Stimulated activated CD4-positive, alpha-beta T cell treated with anti-CD3 and anti-CD28 coated beads, TNF-alpha, amount 100 ng/mL, for 24 hours (primary cell): ENCODE results near the gene FGF12.

Experiments used
- DNase-seq, 3 experiments: peaks; one replicate each; pipeline ENCODE4 v3.0.0-alpha.2; 2020; ENCODE audit warnings: low read depth in 3 of 3

Gene FGF12

DNA sequence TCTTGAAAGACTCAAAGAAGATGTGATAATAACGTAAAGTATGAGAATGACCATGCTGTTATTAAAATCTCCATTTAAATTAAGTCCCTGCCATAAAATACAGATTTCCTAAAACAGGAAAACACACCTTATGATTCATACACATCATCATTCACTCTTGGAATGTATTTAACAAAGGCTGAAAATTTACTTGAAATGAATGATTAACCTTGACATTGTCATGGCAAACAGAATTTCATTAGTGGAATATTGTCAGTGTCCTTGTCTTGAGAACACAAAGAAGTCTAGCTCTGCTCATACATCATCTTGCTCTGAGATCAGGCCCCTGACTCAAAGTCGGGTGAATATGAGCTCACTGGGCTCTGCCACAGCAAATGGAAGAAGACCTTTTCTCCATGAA is 313.9 kb downstream of the FGF12 start:
- no peak for DNase-seq

GRCh38 chr3:192410684-192410960 is 316.7 kb downstream of the FGF12 start:
- no peak for DNase-seq

DNA sequence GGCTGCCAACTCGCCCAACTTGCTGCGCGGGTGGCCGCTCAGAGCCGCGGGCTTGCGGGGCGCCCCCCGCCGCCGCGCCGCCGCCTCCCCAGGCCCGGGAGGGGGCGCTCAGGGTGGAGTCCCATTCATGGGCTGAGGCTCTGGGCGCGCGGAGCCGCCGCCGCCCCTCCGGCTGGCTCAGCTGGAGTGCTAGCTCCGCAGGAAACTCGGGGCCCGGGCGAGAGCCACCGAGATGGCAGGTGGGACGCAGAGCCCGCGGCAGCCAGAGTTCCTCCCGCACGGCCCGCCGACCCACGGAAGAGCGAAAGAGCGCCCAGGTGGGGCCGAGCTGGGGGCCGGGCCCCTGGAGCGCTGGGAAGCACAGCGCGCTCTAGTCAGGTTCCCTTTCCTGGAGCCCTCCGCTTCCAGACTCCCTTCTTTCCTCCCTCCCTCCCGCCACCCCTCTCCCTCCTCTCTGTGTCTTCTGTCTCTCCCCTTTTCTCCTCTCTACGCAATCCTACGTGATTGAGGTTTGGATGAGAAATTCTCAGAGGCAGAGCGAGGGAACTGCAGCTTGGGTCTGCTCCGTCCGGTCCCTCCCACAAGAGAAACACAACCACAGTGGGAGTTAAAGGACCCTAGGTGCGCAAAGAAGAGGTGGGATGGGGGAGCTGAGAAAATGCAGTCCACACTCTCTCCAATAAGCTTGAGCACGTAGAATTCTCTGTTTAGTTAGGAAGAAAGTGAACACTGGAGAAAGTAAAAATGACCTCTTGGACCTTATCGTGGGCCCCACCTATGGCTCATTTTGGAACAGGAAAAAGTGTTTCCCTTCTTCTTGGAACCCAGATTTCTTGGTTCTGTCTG is 317.3 kb downstream of the FGF12 start:
- DNase-seq: no peak

DNA sequence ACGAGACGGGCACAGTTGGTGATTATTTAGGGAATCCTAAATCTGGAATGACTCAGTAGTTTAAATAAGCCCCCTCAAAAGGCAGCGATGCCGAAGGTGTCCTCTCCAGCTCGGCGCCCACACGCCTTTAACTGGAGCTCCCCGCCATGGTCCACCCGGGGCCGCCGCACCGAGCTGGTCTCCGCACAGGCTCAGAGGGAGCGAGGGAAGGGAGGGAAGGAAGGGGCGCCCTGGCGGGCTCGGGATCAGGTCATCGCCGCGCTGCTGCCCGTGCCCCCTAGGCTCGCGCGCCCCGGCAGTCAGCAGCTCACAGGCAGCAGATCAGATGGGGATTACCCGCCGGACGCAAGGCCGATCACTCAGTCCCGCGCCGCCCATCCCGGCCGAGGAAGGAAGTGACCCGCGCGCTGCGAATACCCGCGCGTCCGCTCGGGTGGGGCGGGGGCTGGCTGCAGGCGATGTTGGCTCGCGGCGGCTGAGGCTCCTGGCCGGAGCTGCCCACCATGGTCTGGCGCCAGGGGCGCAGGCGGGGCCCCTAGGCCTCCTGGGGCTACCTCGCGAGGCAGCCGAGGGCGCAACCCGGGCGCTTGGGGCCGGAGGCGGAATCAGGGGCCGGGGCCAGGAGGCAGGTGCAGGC is 318.0 kb downstream of the FGF12 start:
- no peak for DNase-seq

GRCh38 chr3:192408647-192409200 is 318.6 kb downstream of the FGF12 start:
- DNase-seq: no peak

DNA sequence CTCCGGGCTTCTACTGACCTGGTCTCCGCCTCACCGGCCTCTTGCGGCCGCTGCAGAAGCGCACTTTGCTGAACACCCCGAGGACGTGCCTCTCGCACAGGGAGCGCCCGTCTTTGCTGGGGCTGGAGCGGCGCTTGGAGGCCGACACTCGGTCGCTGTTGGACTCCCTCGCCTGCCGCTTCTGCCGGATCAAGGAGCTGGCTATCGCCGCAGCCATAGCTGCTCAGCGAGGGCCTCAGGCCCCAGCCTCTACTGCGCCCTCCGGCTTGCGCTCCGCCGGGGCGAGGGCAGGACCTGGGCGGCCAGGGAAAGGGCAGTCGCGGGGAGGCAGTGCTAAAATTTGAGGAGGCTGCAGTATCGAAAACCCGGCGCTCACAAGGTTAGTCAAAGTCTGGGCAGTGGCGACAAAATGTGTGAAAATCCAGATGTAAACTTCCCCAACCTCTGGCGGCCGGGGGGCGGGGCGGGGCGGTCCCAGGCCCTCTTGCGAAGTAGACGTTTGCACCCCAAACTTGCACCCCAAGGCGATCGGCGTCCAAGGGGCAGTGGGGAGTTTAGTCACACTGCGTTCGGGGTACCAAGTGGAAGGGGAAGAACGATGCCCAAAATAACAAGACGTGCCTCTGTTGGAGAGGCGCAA is 319.2 kb downstream of the FGF12 start:
- DNase-seq: no peak

DNA sequence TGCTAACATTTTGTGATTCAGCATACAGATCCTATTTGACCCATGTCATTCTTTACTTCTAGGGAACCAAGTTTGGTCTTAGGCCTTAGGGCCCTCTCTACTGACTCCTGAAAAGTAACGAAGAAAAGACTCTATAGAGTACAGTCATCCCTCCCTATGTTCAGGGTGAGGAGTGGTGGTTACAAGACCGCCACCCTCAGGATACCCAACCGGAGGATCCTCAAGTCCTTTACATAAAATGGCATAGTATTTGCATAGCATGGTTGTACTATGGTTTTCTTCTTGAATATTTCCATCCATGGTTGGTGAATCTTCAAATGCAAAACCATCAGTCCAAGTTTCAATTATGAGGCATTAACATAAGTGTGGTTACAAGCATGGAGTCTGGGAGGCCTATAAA is 327.6 kb downstream of the FGF12 start:
- DNase-seq: no peak

DNA sequence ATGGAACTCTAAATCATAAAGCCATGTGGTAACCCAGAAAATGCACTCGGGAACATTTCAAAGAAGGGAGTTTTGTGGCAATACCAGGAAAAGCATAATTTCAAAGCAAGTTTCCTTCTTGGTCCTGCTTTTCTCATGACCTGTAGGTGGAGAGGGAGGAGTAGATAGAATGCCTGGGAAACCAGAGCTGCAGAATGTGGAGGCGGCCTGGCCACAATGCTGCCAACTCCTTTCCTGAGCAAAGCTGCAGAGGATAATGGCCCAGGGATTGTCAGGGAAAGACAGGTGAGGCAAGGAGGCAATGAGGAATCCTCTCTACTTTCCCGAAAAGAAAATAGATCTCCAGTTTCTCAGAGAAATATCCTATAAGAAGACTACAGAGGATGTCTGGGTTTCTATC is 330.3 kb downstream of the FGF12 start:
- no peak for DNase-seq

GRCh38 chr3:192395506-192395905 is 331.8 kb downstream of the FGF12 start:
- DNase-seq: no peak

DNA sequence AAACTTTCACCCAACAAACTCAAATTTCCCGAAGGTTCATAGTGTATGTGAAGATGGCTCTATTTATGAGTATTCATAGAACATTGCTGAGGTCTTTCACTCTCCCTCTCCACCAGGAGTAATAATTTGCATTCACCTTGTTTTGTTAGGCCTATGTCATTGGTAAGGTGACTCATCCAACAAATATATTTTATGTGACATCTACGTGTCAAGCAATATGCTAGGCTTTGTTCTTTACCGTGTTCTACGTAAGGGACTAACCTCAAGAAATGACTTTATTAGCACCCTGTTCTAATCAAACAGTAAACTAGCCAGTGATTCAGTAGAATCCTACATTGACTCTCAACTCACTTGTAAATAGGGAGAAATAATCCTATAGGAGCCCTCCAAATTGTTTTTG is 334.4 kb downstream of the FGF12 start:
- no peak for DNase-seq

DNA sequence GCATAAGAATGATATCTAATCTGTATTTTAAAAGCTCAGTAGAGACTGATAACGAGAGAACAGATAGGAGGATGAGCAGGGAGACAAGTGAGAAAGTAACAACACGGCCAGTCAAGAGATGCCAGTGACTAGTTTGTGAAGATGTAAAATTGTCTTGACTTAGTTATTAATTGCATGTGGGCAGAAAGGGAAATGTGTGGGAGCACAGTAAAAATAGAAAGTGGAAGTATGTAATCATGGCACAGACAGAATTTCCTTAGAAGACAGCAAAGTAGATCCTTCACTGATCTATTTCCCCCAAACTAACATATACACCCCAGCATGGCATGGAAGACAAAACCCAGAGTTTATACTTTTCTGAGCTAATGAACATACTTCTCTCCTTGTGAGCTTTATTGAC is 344.5 kb downstream of the FGF12 start:
- no peak for DNase-seq

- DNase-seq: no peak
These were observed 353.8 kb downstream of the FGF12 start for GRCh38 chr3:192373586-192373985.

DNA sequence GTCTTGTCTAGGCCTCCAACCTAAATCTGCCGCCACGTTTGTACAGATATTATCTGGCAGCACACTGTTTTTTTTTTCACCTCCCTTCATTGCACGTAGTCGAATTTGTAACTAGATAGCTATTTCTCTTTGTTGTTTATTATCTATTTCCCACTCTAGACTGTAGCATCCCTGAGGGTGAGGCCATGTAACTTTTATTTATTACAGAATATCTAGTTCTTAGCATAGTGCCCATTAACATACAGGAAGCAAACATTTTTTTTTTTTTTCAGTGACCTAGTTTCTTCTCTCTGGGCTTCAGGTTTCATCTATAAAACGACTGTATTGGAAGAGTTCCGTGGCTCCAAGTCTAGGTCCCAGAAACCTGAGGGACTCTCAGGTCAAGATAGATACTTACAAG is 354.3 kb downstream of the FGF12 start:
- no peak for DNase-seq

- DNase-seq: no peak
These were observed 354.7 kb downstream of the FGF12 start for GRCh38 chr3:192372616-192373015.

- no peak for DNase-seq
These were observed 355.4 kb downstream of the FGF12 start for GRCh38 chr3:192371870-192372400.

DNA sequence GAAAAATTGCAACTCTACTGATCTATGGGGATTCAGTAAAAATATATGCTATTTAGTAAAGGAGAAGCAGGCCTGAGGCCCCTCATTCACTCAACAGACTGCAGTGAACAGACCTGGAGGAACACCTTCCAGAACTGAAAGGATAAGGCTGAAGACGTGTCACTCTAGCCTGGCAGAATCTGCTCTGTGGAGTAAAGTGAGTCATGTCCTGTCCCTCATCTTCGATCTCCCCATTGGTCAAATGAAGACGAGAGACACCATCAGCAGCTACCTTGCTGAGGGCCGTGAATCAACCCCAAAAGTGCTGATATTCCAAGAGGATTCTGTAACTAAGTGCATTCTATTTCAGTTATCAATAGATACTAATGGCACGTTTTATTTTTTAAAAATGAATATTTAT is 359.7 kb downstream of the FGF12 start:
- no peak for DNase-seq

GRCh38 chr3:192366916-192367315 is 360.4 kb downstream of the FGF12 start:
- DNase-seq: no peak

- DNase-seq: no peak
These were observed 361.8 kb downstream of the FGF12 start for GRCh38 chr3:192365571-192365970.

DNA sequence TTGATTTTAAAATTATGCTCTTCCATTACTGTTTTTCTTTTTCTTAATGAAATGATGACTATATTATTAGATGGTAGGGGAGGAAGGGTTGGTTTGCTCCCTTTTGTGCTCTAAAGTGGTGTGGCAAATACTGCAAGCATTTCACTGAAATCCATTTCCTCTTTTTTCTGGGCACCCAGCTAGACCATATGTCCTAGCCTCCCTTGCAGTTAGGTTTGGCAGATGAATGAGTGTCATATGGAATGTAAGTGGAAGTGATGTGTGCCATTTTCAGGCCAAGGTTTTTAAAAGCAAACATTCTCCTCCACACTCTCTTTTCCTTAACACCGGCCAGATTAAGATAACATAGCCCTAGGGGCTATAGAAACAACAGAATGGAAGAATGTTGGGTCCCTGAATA is 363.0 kb downstream of the FGF12 start:
- no peak for DNase-seq

DNA sequence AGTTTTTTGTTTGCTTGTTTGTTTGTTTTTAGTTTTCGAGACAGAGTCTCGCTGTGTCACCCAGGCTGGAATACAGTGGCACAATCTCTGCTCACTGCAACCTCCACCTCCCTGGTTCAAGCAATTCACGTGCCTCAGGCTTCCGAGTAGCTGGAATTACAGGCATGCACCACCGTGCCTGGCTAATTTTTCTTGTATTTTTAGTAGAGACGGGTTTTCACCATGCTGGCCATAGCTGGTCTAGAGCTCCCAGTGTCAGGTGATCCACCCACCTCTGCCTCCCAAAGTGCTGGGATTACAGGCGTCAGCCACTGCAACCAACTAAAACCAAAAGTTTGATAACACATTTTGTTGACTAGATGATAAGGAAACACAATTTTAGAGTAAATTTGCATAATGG is 372.7 kb downstream of the FGF12 start:
- DNase-seq: no peak

DNA sequence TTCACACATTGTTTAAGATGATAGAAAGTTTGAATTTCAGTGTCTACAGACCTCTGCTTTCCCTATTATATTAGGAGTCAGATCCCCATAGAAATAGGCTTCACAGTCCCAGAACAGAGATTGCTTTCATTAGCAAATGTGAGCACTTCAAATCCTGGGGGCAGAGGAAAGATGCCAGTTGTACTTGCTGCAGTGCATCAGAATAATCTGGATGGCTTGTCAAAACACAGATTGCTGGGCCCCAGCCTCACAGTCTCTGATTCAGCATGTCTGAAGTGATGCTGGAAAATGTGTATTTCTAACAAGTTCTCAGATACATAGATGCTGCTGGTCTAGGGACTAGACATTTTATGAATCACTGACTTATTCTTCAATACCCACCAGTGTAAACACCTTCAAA is 375.2 kb downstream of the FGF12 start:
- DNase-seq: no peak

- DNase-seq: no peak
These were observed 375.9 kb downstream of the FGF12 start for GRCh38 chr3:192351441-192351840.

- no peak for DNase-seq
These were observed 387.3 kb downstream of the FGF12 start for GRCh38 chr3:192340031-192340430.
